HL-60 (cell line): ENCODE data around the gene DPH6.

Source experiments
- DNase-seq, 2 experiments: peaks; one replicate each; pipeline ENCODE4 v3.0.0-alpha.2; 2010 to 2020; ENCODE audit warnings: low read depth in 1 of 2, low spot score in 1 of 2
- H3K27ac ChIP-seq: fragments of 250-450 bp; sonication (Bioruptor Pico); replicated peaks from 2 replicates; pipeline ENCODE4 v1.5.1; 2020; ENCODE audit warnings: mild to moderate bottlenecking, moderate library complexity
- H3K27me3 ChIP-seq: fragments of 250-450 bp; sonication (Bioruptor Pico); 2 replicates; pipeline ENCODE4 v1.5.1; 2021; ENCODE audit warnings: mild to moderate bottlenecking, moderate library complexity; ENCODE audit not compliant: insufficient read depth, poor library complexity, severe bottlenecking
- H3K4me3 ChIP-seq: replicated peaks from 2 replicates; pipeline ENCODE4 v1.5.1; 2011; ENCODE audit warnings: mild to moderate bottlenecking, control low read depth, low read length; ENCODE audit not compliant: insufficient read depth
- GABPA ChIP-seq: IDR thresholded peaks from 2 replicates; pipeline ENCODE4 v1.6.1; 2012; ENCODE audit warnings: low read depth
- POLR2AphosphoS5 ChIP-seq: IDR thresholded peaks from 2 replicates; pipeline ENCODE4 v1.6.1; 2012; ENCODE audit warnings: low read depth
- SPI1 ChIP-seq: IDR thresholded peaks from 2 replicates; pipeline ENCODE4 v1.6.1; 2012; ENCODE audit warnings: low read depth, mild to moderate bottlenecking, borderline replicate concordance
- TF ChIP-seq, protein P1 (sequence below): IDR thresholded peaks from 2 replicates; pipeline ENCODE4 v1.6.1; 2012; ENCODE audit warnings: low read depth; ENCODE audit not compliant: insufficient replicate concordance
- TF ChIP-seq, protein P2 (sequence below): IDR thresholded peaks from one replicate; pipeline ENCODE4 v1.5.1; 2011; ENCODE audit warnings: low read length, control low read depth, inconsistent platforms; ENCODE audit not compliant: insufficient read depth

The DPH6 gene

DNA sequence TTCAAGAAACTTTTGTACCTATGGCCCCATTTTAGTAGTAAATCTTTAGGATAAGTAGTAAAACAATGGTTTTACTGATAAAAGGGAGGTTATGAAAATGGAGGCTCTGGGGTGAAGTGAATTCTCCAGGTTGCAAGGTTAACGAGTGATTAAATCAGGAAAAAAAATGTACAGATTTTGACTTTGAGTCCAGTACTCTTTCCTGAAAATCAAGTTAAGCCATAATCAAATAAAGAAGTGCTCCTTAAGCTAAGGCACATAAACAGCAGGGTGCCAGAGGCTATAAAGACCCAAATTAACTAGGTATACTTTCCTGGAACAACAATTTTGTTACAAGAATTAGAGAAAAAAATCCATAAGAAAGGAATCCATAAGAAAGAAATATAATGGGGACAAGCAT lies 114.7 kb downstream of the DPH6 start:
- TF ChIP-seq, protein P1, sequence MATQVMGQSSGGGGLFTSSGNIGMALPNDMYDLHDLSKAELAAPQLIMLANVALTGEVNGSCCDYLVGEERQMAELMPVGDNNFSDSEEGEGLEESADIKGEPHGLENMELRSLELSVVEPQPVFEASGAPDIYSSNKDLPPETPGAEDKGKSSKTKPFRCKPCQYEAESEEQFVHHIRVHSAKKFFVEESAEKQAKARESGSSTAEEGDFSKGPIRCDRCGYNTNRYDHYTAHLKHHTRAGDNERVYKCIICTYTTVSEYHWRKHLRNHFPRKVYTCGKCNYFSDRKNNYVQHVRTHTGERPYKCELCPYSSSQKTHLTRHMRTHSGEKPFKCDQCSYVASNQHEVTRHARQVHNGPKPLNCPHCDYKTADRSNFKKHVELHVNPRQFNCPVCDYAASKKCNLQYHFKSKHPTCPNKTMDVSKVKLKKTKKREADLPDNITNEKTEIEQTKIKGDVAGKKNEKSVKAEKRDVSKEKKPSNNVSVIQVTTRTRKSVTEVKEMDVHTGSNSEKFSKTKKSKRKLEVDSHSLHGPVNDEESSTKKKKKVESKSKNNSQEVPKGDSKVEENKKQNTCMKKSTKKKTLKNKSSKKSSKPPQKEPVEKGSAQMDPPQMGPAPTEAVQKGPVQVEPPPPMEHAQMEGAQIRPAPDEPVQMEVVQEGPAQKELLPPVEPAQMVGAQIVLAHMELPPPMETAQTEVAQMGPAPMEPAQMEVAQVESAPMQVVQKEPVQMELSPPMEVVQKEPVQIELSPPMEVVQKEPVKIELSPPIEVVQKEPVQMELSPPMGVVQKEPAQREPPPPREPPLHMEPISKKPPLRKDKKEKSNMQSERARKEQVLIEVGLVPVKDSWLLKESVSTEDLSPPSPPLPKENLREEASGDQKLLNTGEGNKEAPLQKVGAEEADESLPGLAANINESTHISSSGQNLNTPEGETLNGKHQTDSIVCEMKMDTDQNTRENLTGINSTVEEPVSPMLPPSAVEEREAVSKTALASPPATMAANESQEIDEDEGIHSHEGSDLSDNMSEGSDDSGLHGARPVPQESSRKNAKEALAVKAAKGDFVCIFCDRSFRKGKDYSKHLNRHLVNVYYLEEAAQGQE: no peak
- no peak for TF ChIP-seq POLR2AphosphoS5
- TF ChIP-seq, protein P2, sequence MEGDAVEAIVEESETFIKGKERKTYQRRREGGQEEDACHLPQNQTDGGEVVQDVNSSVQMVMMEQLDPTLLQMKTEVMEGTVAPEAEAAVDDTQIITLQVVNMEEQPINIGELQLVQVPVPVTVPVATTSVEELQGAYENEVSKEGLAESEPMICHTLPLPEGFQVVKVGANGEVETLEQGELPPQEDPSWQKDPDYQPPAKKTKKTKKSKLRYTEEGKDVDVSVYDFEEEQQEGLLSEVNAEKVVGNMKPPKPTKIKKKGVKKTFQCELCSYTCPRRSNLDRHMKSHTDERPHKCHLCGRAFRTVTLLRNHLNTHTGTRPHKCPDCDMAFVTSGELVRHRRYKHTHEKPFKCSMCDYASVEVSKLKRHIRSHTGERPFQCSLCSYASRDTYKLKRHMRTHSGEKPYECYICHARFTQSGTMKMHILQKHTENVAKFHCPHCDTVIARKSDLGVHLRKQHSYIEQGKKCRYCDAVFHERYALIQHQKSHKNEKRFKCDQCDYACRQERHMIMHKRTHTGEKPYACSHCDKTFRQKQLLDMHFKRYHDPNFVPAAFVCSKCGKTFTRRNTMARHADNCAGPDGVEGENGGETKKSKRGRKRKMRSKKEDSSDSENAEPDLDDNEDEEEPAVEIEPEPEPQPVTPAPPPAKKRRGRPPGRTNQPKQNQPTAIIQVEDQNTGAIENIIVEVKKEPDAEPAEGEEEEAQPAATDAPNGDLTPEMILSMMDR: no peak
- TF ChIP-seq GABPA: no peak
- TF ChIP-seq SPI1: no peak
- DNase-seq: no peak
- Histone ChIP-seq H3K27me3 (no peaks in the 10 kb centered on the region), H3K4me3 (no peak overlapping the region), H3K27ac (no peak overlapping the region)

DNA sequence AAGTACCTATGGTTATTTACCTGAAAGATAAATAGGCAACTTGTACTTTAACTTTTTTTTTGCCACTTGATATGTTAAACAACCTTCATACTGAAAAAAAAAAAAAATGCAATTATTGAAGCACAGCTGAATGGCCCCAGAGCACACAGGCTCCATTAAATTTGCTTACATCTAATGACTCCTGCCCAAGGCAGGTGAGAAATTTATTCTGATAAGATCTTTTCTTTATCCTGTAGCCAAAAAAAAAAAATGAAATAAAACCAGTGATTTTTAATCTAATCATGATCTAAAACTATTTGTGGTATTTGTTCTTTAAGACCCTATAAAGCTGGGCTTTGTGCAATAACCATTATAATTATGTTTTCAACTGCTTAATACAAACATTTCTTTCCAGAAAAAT lies 115.7 kb downstream of the DPH6 start:
- H3K27ac ChIP-seq: no peak overlapping the region
- no peak overlapping the region for H3K4me3 ChIP-seq
- TF ChIP-seq SPI1 (no peak), GABPA (no peak), POLR2AphosphoS5 (no peak)
- TF ChIP-seq, protein P1: no peak
- TF ChIP-seq, protein P2: no peak
- no peak for DNase-seq
- no peaks in the 10 kb centered on the region for H3K27me3 ChIP-seq

DNA sequence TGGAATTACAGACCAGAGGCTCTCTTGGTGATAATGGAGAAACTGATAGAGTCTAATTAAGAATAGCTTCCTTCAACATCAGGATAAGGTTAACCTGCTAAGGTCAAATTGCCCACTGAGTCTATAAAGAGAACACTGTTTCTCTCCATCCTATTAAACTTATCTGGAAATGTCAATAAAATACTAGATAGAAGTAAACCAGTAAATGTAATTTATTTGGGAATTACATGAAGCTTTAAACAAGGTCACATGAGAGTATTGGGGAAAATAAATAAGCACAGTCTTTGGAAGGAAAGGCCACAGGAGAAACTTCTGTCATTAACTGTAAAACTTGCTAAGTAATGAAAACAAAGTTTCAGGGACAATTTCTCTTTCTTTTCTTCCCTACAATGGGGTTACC lies 118.5 kb downstream of the DPH6 start:
- no peak for DNase-seq
- no peak overlapping the region for H3K27ac ChIP-seq
- H3K27me3 ChIP-seq: no peaks in the 10 kb centered on the region
- TF ChIP-seq POLR2AphosphoS5 (no peak), GABPA (no peak), SPI1 (no peak)
- TF ChIP-seq, protein P2: no peak
- TF ChIP-seq, protein P1: no peak
- no peak overlapping the region for H3K4me3 ChIP-seq
